NCI-H524 (cell line): ENCODE measurements around the gene NCAM1.
A peak's percentile ranks its signal among the peaks of the same experiment; 100 is the strongest.
"Not testable (repeated sequence)": the region's sequence is repeated elsewhere in the genome, so short reads cannot be mapped to it uniquely, and the experiment has no call there.

Source experiments
- DNase-seq, 2 experiments: peaks; one replicate each; lab custom pipeline; 2025; lab: John Stamatoyannopoulos, UW

Gene NCAM1

DNA sequence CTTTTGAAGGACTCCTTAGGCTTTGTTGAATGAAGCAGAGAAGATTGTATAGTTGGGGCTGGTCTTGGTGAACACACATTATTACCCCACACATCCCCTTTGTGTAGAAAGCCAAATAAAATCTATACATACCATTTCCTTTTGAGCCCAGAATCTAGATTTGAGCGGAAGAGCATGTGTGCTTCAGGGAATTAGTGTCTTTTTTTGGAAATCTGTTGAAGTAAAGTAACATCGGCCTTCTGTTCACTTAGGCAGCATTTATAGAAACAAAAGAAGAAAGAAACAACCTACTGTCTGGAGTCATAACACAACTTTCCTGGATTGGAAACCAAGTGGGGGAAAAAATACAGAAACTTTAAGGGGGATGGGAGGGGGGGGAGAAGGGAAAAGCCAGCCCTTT lies 315.2 kb downstream of the NCAM1 start:
- no peak for DNase-seq

DNA sequence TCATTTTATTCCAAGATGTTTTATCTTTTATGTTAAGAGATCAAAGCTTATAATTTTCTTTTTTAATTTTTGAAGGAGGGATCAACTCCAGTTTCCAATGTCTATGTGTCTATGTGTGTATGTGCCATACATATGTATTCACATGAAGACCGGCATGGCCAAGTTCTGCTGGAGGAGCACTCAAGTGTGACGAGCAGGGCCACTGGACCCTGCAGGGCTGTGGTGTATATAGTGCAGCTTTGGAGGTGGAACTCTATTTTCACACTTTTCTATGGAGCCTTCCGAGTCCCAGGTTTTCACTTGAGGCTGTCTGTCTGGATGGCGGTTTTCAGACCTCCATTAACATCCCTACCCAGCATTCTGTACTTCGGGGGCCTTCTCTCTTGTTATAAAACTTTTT lies 316.7 kb downstream of the NCAM1 start:
- no peak for DNase-seq

DNA sequence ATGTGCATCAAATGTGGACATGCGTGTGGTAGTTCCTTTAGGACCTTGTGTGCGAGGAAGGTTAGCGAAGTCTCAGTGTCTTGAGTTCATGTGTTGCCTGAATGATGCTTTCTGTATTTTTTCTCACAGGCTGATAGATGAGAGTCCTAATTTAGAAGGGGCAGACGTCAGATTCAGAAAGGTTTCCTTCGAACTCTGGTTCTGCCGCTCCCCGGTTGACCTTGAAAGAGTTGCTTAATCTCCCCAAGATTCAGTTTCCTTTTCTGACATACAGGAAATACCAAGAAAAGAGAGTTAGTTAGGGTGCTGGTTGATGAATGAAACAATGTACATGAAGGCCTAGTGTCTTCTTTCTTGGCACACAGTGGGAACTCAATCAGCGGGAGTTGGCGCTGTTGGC lies 317.3 kb downstream of the NCAM1 start:
- no peak for DNase-seq

DNA sequence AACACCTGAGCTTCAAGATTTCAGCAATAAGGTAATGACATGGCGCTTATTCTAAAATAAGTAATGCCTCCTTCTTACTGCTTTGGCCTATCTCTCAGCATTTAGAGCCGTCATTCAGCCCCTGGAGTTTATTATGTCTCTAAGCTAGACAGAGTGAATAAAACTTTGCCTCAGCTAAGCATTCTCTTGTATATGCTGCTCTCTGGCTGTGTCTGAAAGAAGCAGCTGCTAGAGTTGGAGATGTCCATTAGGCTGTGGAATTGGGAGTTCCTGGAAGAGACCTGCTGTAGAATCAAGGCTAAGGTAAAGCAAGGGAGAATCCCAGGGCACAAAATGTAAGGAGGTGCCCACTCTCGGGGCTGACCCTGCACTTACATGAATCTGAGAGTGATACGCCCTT lies 317.7 kb downstream of the NCAM1 start:
- DNase-seq, result peak in 1 of 2 experiments; percentile 10

DNA sequence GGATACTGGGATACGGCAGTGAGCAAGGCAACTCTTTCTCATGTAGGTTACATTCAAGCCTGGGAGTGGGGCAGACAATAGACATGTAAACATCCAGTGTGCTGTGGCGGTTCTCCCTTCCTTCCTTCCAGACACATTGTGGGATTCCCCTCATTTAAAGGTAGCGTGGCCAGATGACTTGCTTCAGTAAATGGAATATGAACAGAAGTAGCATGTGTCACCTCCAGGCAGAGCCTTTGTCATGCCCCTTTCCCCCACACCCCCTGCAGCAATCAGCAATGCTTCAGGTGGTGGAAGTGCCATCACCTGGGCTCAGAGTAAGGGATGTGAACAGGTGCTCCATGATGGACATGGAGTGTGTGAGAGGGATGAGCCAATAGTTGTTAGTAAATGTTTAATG lies 318.4 kb downstream of the NCAM1 start:
- no peak for DNase-seq

DNA sequence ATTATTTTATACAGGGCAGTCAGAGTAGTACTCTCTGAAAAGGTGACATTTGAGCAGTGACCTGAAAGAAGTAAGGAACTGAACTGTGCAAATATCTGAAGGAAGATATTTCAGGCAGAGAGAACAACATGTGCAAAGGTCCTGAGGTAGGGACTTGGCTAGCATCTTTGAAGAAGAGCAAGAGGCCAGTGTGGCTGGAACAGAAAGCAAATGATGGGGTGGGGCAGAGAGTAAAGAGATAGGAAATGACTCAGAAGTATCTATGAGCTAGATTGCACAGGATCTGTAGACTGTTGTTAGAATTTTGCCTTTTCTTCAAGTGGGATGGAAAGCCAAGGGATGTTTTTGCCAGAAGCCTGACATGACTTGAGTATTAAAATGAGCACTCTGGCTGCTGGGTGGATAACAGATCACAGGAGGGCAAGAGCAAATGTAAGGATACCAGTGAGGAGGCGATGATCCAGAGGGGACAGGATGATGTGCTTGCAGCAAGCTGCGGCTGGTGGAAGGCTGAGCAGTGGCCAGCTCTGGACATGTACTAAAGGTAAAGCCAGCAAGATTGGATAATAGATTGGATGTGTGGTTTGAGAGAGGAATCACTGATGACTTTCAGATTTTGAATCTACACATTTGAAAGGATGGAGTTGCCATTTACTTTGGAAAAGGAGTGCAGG lies 320.0 kb downstream of the NCAM1 start:
- no peak for DNase-seq

DNA sequence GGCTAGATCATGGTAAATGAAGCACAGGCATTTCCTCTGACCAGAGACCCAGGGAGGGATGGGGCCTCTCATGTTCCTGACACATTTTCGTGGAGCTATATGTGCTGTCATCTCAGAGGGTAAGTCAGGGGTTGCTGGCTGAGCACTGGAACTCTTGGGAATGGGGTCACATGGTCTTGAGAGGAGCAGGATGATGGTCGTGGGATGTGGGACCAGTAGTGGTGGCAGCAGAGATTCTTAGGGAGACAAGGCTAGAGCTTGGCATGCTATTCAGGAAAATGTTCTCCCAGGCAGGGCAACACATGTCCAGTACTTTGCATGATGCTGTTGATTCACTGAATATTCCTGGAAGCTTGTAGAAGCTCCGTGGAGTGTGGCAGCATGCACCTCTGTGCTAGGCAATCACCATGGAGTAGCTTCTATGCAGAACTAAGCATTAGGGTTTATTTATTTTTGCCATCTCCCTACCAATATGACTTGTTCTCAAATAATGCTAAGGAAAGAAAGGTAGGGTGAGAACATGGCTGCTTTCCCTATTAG lies 321.7 kb downstream of the NCAM1 start:
- DNase-seq, result no peak

DNA sequence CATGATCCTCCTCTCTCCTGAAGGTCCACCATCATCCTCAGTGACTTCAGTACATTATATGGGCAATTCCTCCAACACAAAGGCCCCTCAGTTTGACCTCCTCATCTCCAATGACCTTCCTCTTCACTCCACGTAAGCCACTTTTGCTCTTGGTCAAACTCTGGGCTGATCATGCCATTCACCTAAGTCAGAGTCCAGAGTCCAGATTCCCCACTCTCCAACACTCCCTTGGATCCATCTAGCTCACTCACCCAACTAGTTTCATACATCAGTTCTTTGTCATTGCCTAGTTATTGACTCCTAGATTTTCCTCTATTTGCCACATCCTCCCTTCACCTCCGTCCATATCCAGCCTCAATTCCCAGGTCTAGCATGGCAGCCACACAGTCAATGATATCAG lies 322.7 kb downstream of the NCAM1 start:
- no peak for DNase-seq

DNA sequence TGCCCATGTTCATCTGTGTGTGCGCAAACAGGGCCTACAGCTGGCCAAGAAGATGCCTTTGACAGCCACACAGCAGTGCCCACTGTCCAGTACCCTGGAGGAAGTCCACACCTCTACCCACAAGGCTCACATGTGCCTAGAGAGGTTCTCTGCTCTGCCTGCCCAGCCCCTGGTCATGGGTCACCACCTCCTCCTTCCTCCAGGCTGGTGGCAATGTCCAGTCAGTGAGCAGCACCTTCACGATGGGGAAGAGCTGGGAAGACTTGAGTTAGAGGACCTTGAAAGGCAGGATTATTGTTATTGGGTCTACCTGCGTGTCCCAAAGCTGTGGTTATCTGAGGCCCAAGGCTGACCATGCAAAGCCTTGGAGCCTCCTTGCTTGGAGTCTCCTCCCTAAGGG lies 324.8 kb downstream of the NCAM1 start:
- no peak for DNase-seq

DNA sequence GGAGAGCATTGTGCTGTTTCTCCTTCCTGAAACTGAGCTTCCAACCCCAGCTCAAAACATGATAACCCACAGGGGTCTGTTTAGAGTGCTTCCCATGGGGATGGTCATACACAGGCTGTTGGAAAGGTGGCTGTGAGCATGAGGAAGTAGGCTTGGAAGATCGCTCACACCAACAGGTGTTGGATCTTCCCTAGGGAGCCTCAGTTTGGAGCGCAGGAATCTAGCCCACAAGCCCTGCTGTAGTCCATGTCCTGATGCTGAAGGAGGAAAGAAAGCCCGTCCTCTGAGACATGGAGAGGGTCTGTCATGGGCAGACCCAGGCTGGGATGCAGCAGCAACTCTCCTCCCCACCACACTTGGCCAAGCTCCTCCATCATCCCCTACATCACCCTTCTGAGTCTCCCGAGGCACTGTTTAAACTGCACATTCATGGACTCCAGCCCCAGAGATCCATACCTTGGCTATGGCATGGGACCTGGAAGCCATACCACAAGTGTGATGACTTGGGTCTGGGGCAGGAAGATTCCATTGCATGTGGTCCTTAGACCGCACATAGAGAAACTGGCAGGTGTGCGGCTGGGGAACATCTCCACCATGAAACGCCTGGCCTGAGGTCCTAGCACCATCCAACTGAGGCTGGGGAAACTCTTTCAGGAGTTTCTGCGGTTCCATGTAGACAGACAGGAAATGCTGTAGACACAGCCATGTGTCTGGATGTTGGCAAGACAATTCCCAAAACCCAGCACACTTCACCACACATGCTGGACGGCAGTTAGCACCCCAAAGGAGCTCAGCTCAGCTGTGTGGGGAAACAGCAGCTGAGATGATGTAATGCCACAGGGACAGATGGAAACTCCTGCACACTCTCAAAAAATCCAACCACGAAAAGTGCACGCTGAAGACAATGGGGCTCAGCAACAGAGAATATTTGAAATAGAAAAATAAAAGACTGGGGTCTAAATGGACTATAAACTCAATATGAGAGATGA lies 325.6 kb downstream of the NCAM1 start:
- peak in 1 of 2 experiments; percentile 3 for DNase-seq

DNA sequence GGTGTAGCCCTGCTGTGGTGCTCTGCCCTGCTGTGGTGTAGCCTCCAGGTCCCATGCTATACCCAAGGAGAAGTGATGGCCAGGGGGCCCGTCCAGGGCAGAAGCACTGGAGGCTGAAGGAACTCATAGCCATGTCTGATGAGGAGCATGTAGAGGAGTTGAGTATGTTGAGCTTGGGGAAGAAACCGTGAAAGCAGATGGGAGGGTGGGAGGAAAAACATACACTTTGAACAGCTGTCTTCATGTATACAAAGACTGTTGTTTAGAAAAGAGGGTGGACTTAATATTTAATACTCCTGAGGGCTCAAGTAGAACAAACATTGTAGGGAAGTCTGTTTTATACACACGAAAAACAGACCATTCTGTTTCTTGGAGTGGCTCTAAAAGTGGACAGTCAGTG lies 326.6 kb downstream of the NCAM1 start:
- DNase-seq, result peak in 1 of 2 experiments; percentile 8

DNA sequence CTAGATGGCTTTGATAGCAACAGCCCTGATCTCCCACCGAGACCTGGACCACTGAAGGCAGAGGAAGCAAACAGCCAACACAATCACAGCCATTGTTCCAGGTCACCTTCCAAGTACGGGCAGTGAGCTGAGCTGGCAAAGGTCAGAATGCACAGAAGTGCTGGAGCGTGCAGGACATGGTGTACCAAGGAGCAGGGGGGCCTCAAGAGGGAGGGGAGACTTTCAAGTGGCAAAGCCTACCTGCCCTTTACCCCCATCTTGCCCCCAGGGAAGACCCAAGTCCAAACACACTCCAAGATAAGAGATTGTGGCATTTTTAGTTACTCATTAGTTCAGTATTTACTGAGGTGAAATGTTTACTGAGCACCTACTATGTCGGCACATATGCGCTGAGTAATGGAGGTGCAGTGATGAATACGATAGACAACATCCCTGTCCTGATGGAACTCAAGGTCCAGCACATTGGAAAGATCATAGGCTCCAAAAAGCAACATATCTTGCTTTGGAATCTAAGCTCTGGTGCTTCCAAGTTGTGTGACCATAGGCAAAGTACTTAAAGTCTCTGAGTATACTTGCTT lies 327.2 kb downstream of the NCAM1 start:
- DNase-seq, result no peak

DNA sequence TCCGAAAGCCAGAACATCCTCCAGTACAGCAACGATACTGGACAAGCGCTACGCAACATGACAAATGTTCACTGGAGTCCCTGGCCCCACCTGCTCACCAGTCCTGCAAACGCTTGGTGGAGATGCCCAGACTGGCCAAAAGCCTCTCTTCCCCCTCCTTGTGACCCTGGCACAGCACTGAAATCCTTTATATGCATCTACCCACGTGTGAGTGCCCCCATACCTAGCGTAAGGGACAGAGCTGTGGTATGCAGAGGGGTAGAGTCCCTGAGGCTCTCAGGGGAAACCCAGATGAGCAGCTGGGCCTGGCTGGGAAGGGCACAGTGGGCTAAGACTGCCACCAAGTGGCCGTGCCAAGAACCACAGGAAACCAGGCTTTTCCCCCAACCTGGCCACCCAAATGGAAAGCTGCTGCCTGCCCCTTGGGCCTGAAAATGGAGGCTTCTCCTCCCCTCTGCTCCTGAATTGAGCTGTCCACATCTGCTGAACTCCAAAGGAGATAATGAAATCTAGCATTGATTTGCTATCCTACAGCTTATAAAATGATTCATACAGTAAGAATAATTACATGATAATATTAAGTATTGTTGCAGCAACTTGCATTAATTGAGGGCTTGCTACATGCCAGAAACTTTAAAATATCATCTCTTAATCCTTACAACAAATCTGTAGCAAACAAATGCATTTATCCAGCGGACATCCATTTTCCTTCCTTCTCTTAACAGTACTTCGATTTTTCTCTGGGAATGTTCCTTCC lies 328.4 kb downstream of the NCAM1 start:
- peak; percentile 41 to 68 for DNase-seq

DNA sequence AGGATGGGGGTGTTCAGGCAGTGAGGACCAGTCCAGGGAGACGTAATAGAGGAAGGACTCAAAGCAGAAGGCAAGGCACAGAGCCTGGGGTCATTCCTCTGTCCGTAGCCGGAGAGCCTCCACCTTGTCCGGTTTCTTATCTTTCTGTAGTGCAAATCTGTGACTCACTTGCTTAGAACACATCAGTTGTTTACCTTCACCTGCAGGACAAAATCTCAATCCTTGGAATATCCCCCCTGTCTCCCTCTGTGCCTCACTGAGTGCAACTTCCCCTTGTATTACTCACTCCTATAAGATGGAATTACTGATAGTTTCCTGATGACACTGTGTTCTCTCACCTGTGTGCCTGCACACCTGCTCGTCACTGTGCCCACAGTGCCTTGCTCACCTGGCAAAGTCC lies 332.7 kb downstream of the NCAM1 start:
- DNase-seq, result no peak

DNA sequence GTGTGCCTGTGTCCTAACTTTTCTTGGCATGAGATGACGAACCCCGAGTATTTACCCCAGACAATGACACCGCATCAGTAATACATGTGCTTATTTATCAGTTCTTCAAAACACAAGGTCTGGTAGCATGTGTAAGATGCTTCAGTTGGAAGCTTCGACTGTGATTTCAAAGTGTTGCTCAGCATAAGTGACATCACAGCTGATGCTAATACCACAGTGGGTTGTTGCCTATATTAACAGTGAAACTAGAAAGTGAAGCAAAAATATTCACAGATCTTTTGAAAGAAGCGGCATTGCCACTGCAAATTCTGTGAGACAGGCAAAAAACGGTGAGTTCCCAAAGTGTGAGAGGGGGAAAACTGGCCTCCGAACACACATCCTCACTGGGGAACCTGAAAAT lies 334.8 kb downstream of the NCAM1 start:
- DNase-seq, result no peak

DNA sequence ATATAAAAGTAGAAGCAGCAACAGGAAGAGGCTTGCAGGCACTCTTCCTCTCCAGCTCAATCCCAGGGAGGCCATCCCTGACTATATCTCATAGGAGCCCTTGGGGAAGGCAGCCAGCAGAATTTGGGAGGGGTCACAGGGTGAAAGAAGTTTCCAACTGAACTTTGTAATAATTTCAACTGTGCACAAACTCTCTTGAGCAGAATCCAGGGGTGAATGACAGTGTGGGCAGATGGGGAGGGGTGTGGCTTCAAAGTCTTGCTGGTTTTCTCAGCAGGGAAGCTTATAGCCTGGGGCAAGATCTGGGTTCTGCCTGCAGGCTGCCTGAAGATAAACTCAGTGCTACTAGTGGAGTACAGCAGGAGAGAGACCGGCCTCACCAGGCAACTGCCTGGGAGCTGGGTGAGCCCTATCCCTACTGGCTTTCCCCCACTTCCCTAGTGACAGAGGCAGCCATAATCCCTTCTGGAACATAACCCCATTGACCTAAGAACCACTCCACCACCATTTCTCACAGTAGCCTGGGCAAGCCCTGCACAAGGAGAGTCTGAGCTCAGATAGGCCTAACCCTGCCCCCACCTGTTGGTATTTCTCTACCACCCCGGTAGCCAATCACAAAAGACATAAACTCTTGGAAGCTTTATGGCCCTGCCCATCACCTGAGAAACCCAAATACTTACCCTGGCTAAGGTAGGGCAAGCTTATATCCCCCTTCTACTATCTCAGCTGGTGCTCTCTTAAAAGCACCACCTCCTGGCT lies 335.4 kb downstream of the NCAM1 start:
- peak in 1 of 2 experiments; percentile 57 for DNase-seq

DNA sequence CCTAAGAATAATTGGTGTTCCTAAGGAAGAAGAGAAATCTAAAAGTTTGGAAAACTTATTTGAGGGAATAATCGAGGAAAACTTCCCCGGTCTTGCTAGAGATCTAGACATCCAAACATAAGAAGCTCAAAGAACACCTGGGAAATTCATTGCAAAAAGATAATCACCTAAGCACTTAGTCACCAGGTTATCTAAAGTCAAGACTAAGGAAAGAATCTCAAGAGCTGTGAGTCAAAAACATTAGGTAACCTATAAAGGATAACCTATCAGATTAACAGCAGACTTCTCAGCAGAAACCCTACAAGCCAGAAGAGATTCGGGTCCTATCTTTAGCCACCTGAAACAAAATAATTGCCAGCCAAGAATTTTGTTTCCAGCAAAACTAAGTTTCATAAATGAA lies 337.3 kb downstream of the NCAM1 start:
- not testable (repeated sequence) for DNase-seq

DNA sequence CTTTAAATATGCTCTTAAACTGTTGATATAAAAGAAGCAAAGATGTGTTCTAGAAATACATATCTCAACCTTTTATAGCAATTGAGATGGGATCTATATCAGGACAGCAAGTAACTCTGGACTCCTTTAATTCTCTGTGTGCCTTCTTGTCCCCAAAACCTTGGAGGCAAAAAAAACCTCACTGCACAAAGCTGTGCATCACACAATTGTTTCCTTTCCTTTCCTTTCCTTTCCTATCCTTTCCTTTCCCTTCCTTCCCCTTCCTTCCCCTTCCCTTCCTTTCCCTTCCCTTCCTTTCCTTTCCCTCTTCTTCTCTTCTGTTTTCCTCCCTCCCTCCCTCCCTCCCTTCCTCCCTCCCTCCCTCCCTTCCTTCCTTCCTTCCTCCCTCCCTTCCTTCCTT lies 343.7 kb downstream of the NCAM1 start:
- no peak for DNase-seq

DNA sequence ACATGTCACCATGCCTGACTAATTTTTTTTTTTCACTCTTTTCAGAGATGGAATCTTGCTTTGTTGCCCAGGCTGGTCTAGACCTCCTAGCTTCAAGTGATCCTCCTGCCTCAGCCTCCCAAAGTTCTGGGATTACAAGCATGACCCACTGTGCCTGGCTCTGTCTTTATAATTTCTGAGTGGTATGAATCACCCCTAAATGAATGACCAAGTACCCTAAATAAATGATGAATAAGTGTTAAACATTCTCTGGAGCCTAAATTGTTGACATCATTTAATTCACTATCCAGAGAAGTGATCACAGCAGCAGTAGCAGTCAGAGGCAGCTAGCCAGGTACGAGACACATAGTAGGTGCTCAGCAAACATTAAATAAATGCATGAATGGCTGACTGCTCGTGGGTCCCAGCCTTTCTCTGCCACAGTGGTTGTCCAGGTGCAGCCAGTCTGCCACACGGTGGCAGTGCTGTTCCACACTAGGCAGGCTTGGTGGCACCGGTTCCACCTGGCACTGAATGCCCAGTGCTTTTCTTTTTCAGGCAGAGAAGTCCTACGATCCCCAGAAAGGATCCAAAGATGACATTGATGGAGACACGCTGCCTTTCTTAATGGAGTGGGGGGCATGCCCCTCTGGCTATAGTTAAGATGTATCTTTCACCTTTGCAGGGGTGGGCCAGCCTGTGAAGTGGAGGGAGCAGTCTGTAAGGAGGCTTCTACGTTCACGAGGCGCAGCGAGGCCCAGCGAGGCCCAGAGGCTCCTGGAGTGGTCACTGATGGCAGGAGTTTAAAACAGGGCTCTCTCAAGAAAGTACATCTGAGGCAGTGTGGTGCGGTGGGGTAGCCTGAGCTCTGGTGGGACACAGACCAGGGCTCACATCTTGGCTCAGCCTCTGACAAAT lies 344.5 kb downstream of the NCAM1 start:
- DNase-seq, result peak; percentile 63 to 82

DNA sequence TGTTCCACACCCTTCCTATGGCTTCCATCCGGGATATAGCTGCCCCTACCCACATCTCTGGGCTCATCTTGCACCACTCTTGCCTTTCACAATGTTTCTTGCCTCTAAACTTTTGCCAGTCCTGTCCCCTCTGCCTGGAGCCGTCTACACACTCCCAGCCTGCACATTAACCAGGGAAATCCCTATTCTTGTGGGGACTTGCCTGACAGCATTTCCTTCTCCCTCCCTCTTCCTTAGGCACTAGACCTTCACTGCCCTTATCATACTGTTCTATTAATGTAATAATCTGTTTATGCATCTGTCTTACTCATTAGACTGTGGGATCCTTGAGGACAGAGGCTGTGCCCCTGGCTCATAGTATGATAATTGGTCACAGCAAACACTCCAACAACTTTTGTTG lies 347.4 kb downstream of the NCAM1 start:
- no peak for DNase-seq
